SK-N-MC (cell line): ENCODE data around the gene IER2.

Experiments
- EZH2 ChIP-seq: fragments of 200-600 bp; sonication (generic); IDR thresholded peaks from one replicate; pipeline ENCODE4 v1.6.1; 2017; ENCODE audit warnings: antibody characterized with exemption
- POLR2AphosphoS5 ChIP-seq: IDR thresholded peaks from 2 replicates; pipeline ENCODE4 v1.6.1; 2012; ENCODE audit warnings: mild to moderate bottlenecking, low read depth, low read length, borderline replicate concordance

- no peak for TF ChIP-seq POLR2AphosphoS5
- TF ChIP-seq EZH2: no peak
Measured at GRCh38 chr19:13120031-13120430, 30.2 kb upstream of the IER2 start.
